ENCODE measurements around the gene TNNT2.

DNA sequence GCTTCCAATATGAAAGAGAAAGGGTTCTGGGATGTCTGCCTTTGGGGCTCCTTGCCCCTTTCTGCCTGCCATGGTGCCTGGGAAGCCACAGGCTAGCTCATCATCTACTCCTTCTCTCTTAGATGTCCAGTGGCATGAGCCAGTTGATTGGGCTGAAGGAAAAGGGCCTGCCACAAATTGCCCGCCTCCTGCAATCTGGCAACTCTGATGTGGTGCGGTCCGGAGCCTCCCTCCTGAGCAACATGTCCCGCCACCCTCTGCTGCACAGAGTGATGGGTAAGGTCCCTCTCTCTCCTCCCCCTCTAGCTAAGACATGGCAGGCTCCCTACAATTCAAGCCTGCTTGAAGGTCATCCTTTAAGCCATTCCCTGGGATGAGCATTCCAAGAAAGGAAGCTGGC is 53.2 kb downstream of the TNNT2 start:
- TF ChIP-seq, protein P1, sequence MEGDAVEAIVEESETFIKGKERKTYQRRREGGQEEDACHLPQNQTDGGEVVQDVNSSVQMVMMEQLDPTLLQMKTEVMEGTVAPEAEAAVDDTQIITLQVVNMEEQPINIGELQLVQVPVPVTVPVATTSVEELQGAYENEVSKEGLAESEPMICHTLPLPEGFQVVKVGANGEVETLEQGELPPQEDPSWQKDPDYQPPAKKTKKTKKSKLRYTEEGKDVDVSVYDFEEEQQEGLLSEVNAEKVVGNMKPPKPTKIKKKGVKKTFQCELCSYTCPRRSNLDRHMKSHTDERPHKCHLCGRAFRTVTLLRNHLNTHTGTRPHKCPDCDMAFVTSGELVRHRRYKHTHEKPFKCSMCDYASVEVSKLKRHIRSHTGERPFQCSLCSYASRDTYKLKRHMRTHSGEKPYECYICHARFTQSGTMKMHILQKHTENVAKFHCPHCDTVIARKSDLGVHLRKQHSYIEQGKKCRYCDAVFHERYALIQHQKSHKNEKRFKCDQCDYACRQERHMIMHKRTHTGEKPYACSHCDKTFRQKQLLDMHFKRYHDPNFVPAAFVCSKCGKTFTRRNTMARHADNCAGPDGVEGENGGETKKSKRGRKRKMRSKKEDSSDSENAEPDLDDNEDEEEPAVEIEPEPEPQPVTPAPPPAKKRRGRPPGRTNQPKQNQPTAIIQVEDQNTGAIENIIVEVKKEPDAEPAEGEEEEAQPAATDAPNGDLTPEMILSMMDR (IDR thresholded peaks at IDR 0.05), result no peak
- TF ChIP-seq POLR2A (IDR thresholded peaks at IDR 0.05) (no peak), EP300 (IDR thresholded peaks at IDR 0.05) (no peak), POLR2AphosphoS5 (IDR thresholded peaks at IDR 0.05) (no peak)

Data from stomach (tissue), 4 donors.